PC-3 (cell line): ENCODE results near the gene ULK4.

Experiments
- CTCF ChIP-seq: fragments of 300-600 bp; sonication (generic); conservative IDR thresholded peaks from 2 replicates; pipeline ENCODE4 v1.5.1; 2017; ENCODE audit warnings: antibody characterized with exemption, low read depth, mild to moderate bottlenecking, low read length
- EZH2phosphoT487 ChIP-seq: fragments of 300-600 bp; sonication (generic); IDR thresholded peaks from 2 replicates; pipeline ENCODE4 v1.6.1; 2018; ENCODE audit warnings: mild to moderate bottlenecking, antibody characterized with exemption, low read length, borderline replicate concordance

GRCh38 chr3:41660510-41660909 lies 301.4 kb downstream of the ULK4 start:
- no peak for TF ChIP-seq CTCF
- no peak for TF ChIP-seq EZH2phosphoT487
